ENCODE measurements around the gene SELENON.

Gene SELENON

DNA sequence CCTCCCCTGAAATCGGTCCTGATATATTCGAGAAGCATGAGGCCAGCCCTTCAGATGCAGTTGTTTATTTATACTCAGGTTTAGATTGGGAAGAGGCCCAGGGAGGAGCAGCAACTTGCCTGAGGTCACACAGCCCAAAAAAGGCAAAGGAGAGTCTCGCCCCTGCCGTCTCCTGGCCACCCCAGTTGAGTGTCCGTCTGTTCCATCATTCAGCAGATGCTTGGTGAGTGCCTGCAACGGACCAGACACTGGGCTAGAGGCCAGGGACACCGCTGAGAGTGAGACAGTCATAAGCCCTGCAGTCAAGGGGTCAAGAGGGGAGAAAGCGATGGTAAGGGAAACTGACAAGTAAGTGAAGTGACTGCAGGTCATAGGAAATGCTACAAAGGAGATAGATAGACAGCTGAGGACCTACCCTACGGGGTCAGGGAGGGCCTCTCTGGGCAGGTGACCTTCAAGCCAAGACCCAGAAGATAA lies 15.4 kb upstream of the SELENON start:
- in situ Hi-C loops (cut with MboI; ENCODE audit: low sequenced_read_pairs, unreplicated experiment), result no loop called here
- no peak for DNase-seq (ENCODE audit: low spot score)
- TF ChIP-seq, protein P1, sequence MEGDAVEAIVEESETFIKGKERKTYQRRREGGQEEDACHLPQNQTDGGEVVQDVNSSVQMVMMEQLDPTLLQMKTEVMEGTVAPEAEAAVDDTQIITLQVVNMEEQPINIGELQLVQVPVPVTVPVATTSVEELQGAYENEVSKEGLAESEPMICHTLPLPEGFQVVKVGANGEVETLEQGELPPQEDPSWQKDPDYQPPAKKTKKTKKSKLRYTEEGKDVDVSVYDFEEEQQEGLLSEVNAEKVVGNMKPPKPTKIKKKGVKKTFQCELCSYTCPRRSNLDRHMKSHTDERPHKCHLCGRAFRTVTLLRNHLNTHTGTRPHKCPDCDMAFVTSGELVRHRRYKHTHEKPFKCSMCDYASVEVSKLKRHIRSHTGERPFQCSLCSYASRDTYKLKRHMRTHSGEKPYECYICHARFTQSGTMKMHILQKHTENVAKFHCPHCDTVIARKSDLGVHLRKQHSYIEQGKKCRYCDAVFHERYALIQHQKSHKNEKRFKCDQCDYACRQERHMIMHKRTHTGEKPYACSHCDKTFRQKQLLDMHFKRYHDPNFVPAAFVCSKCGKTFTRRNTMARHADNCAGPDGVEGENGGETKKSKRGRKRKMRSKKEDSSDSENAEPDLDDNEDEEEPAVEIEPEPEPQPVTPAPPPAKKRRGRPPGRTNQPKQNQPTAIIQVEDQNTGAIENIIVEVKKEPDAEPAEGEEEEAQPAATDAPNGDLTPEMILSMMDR (IDR thresholded peaks at IDR 0.05; ENCODE audit: borderline replicate concordance, control extremely low read depth, extremely low read depth, insufficient read depth, missing control alignments), result no peak

GRCh38 chr1:25785333-25786067 lies 14.5 kb upstream of the SELENON start:
- TF ChIP-seq, protein P1 (IDR thresholded peaks at IDR 0.05; ENCODE audit: borderline replicate concordance, control extremely low read depth, extremely low read depth, insufficient read depth, missing control alignments), result no peak
- no peak for DNase-seq (ENCODE audit: low spot score)
- in situ Hi-C loops (cut with MboI; ENCODE audit: low sequenced_read_pairs, unreplicated experiment), result no loop called here

DNA sequence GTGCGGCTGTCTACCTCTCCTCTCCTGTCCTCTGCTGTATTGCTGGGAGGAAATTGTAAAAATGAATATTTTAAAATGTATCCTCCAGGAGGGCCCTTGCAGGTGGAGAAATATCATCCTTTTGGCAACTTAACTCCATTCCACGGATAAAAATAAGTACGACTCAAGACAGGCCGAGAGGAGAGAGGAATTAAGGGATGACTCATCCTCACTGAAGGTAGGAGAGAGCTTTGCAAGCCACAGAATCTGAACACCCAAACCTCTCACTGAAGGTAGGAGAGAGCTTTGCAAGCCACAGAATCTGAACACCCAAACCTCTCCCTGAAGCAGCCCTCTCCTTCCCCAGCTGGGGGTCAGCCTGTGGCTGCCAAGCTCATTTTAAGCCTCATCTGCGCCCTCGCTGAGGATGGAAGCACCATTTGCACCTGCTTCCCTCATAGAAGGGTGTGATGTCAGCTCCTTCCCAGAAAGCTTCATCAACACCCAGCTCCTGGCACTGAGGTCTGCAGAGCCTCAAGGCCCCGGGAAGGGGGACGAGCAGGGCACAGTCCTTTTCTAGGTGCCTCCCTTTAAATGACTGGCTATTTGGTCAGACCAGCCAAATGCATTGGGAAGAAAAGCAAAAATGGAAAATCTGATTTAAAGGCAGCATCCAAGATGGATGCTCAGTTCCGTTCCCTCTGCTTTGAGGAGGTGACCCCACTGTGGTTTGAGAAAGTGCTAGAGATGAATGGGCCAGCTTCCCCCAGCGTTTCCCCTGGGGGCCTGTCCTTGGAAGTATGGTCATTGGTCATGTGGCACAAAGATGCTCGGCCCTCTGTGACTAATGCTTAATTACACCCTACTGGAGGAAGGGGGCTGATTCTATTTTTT lies 12.9 kb upstream of the SELENON start:
- in situ Hi-C loops (cut with MboI; ENCODE audit: low sequenced_read_pairs, unreplicated experiment), result no loop called here
- TF ChIP-seq, protein P1 (IDR thresholded peaks at IDR 0.05; ENCODE audit: borderline replicate concordance, control extremely low read depth, extremely low read depth, insufficient read depth, missing control alignments), result no peak
- no peak for DNase-seq (ENCODE audit: low spot score)

- no peak for DNase-seq (ENCODE audit: low spot score)
- in situ Hi-C loops (cut with MboI; ENCODE audit: low sequenced_read_pairs, unreplicated experiment), result no loop called here
- TF ChIP-seq, protein P1 (IDR thresholded peaks at IDR 0.05; ENCODE audit: borderline replicate concordance, control extremely low read depth, extremely low read depth, insufficient read depth, missing control alignments), result no peak
These were observed 12.2 kb upstream of the SELENON start for GRCh38 chr1:25787760-25788166.

GRCh38 chr1:25790472-25790871 lies 9.5 kb upstream of the SELENON start:
- DNase-seq (ENCODE audit: low spot score), result no peak
- TF ChIP-seq, protein P1 (IDR thresholded peaks at IDR 0.05; ENCODE audit: borderline replicate concordance, control extremely low read depth, extremely low read depth, insufficient read depth, missing control alignments), result no peak
- in situ Hi-C loops (cut with MboI; ENCODE audit: low sequenced_read_pairs, unreplicated experiment), result no loop called here

DNA sequence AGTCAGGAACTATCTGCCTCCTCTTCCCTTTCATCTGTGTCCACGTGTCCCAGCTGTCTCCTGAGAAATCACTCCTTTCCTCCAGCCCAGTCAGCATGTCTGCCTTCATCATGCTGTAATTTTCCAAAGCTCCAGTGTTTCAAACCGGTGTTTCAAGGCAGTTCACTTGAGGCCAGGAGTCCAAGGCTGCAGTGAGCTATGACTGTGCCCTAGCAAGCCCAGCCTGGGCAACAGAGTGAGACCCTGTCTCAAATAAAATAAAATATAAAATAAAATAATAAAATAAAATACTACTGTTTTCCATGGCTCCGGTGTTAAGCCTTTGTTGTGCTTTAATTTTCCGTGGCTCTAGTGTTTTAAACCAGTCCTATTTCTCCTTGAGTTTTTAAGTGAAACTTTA lies 7.9 kb upstream of the SELENON start:
- TF ChIP-seq, protein P1 (IDR thresholded peaks at IDR 0.05; ENCODE audit: borderline replicate concordance, control extremely low read depth, extremely low read depth, insufficient read depth, missing control alignments), result no peak
- in situ Hi-C loops (cut with MboI; ENCODE audit: low sequenced_read_pairs, unreplicated experiment), result no loop called here
- no peak for DNase-seq (ENCODE audit: low spot score)
